GM18861 (cell line): ENCODE data around the gene SNRNP48.
A peak's percentile ranks its signal among the peaks of the same experiment; 100 is the strongest.

Experiments used
- ATAC-seq: cut with Tn5 transposase; IDR thresholded peaks from one replicate; pipeline ENCODE4 v1.9.1; 2021; ENCODE audit not compliant: unreplicated experiment

SNRNP48 gene

DNA sequence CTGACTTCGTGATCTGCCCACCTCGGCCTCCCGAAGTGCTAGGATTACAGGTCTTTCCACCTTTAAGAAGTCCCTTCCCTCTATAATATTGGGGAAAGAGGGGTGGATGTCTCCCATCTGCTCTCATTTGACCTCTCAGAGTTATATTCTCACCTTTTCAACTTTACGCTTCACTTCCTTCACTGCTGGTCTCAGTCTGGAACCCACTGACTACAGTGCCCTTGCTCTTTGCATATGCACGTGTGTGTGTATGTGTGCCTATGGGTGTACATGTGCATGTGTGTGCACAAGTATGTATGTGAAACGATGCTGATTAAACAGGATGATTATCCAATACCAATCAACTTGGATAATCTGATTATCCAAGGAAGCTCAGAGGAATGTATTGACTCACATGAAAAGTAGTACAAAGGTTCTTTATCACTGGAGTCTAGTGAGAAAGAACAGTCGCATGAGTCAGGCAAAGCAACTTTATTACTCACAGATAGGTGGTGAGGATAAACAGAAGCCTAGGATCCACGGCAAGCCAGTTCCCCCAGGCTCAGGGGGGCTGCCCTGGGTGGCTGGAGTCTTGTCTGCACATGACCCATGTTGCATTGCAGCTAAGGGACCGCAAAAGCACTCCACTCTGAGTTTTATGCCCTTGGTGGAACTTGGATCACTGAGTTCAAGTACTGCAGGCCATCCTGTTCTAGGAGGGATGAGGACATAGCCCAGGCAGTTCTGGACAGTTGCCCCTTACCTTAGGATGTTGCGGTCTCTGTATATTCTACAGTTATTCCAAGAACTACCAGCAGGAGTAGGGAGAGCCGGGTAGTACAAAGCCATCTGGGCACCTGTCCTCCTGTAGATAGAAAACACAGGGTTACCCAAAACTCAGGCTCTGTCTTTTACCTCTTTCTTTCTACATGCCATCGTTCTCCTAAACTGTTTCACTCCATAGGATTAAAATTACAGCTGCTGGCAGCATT lies 50.9 kb downstream of the SNRNP48 start:
- ATAC-seq = no peak

DNA sequence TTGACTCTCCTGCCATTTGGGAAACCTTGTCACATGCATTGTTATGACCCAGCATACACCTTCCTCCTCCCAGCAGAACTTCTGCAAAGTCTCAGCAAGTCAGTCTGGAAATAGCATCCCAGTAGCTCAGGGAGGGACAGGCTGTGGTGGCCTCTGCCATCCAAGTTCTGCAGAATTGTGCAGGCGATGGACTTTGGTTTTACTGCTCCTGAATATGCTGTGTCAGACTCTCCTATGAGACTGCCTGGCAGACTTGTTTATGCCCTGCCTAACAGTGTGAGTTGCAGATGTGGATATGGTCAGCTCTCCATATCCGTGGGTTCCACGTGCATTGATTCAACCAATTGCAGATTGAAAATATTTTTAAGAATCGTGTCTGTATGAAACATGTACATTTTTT lies 52.8 kb downstream of the SNRNP48 start:
- no peak for ATAC-seq

DNA sequence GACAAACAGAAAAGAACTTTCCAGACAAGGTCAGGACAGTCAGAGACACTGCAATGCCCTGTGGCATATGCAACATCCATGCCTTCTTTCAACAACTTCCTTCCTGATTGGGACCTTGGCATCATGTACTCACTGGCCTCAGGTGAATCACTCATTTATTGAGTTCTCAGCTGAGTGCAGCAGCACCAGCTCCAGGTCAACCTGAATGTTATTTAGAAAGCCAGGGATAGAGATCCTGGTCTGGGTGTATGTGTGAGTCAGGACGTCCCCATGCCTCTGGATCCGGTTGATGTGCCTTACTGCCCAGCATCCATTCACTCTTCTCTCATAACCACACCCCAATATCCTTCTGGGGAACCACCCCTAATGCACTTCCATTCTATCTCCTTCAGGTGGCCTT lies 54.4 kb downstream of the SNRNP48 start:
- no peak for ATAC-seq

DNA sequence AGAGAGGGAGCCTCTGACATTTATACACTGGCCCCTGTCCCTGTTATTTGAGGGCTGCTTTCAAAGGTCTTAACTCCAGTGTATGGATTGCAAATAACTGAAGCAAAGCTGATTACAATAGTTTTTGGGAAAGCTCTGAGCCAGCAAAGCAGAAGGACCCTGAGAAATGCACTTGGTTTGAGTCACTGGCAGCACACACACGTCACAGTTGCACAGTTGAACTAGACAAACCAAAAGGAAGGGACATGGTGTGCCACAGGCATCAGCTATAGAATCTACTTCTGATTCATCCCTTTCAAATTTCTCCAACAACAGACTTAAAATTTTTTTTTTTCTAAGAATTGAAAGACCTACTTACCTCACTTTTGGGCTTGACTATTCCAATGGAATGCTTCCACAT lies 56.4 kb downstream of the SNRNP48 start:
- ATAC-seq = no peak

DNA sequence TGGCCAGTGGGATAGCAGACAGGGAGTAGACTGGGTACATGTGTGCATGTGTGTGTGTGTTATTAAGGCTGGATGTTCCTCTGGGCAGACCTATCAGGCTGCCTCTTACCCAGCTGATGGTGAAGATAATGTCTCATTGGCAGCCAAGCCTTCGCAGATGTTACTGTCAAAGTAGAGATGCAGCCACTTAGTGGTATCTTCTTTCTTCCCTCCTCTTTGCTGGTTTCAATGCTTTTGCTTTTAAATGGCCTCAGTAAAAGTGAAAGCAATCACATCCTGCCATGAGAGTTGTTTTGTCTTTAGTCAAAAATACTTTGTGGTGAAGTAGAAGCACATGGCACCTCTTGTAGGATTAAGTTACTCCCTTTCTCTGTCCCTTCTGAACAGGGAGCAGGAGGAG lies 57.5 kb downstream of the SNRNP48 start:
- peak; percentile 60 for ATAC-seq

DNA sequence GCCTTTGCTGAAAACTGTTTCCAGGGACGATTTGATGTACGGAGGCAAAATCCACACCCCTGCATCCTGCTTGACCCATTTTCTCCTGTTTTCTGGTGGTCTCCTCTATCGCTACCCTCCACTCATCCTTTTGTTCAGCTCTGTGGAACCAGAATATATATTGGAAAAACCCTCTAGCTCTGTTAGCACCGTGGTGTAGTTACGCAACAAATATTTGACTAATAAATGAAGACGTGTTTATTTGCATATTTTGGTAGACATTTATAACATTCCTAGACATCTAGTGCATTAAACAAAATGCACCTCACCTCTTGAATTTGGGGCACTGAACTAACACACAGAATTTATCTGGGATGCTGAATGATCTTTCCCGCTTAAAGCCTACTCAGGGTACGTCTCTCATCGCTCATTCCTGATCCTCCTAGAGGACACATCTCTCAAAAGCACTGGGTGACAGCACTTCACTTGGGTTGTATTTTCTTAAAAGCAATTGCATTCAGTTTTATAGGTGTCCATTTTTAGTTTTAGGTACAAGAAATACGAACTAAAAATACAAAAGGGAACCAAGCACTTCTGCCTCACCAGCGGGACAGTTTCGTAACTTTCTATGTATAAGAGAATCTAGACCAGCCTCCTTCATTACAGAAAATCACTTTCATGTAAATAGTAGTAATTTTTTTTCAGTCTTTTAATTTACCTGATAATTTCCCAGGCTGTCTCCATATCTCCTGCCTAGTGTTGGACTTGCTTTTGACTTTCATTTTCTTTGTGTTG lies 59.2 kb downstream of the SNRNP48 start:
- ATAC-seq = no peak

DNA sequence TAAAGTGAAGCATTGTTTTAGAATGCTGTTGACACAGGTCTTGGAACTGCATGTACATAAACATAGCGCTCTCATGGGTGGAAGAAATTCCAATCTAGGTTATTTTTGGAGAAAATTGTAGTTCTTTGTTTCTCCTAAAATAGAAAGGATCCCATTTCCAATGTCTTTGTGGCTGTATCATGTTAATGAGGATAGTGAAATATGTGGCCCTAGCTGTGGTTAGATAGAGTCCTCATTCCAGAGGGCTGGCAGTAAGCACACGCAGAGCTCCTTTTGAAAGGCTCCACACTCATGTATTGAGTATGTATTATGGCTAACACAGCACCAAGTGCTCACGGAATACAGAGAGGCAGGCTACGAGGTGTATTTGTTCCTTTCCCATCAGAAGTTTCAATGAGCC lies 60.9 kb downstream of the SNRNP48 start:
- no peak for ATAC-seq

DNA sequence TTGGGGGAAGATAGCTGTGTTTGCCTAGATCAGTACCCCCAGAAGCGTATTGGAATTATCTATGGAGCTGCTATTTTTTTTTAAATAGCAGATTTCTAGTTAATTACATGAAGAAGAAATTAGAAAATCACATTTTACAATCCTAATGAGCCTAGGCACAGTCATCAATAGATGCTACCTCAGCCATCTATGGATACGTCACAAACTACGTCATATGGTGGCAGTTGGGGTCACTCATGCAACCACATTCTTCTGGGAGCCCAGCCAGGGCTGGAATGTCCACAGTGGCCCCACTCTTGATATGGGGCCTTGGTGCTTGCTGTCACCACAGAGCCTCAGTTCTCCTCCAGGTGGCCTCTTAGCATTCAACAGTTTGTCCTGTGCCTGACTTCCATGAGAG lies 63.0 kb downstream of the SNRNP48 start:
- no peak for ATAC-seq

DNA sequence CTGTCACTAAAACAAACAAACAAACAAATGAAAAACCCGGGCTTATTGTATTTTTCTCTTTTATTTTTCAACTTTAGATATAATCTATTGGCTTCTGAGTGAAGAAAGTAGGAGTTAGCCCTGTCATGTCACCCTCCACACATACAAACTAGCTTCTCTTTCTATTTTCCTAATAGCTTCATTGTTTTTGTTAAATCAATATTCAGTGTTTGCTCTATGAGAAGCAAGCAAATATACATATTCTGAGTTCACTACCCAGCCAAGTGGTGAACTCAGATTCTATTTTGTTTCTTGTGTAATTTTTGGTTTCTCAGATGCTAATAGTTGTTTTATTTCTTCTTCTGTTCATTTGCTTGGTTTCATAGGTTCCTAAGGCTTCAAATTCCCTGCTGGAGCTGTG lies 66.4 kb downstream of the SNRNP48 start:
- ATAC-seq = no peak

DNA sequence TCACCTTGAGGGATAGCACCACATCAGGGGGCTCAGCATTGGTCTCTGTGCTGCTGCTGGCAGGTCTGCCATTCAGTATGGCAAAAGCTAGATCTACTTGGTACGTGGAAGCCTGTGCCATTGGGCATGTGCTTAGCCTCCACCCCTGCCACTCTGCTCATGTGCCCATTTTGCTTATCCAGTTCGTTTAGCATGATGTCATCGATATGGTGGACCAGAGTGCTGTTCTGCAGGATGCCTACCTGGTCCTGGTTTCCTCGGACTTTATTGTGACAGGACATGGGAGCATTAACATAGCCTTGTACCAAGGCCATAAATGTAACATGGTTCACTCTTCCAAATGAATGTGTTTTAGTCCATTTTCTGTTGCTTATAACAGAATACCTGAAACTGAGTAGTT lies 68.5 kb downstream of the SNRNP48 start:
- no peak for ATAC-seq

DNA sequence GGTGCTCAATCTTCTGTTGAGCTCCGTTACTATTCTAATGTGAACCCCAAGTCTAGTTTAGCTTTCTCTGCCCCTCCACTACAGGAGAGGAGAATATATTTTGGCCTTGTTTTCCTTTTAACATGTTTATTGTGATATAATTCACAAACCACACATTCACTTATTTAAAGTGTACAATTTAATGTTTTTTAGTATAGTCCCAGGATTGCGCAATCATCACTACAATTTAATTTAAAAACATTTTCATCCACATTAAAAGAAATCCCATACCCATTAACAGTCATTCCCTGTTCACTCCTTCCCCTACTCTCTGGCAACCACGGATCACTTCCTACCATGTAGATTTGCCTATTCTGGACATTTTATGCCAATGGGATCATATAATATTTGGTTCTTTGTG lies 71.4 kb downstream of the SNRNP48 start:
- no peak for ATAC-seq
